Endothelial cell of umbilical vein (primary cell): ENCODE results near the gene IQCH.

Source experiments
- EZH2 ChIP-seq: IDR thresholded peaks from 2 replicates; pipeline ENCODE4 v1.6.1; 2012; ENCODE audit warnings: borderline replicate concordance, low read depth, mild to moderate bottlenecking, moderate library complexity, low read length, inconsistent platforms; ENCODE audit not compliant: severe bottlenecking
- GATA2 ChIP-seq: IDR thresholded peaks from 2 replicates; pipeline ENCODE4 v1.7.0; 2011; ENCODE audit warnings: low read depth, mild to moderate bottlenecking, moderate library complexity, mixed read lengths, low read length; ENCODE audit not compliant: insufficient read length, insufficient read depth
- JUN ChIP-seq: IDR thresholded peaks from 2 replicates; pipeline ENCODE4 v1.6.1; 2011; ENCODE audit warnings: borderline replicate concordance, low read depth; ENCODE audit not compliant: insufficient read length, insufficient read depth
- MYC ChIP-seq: IDR thresholded peaks from one replicate; pipeline ENCODE4 v1.6.1; 2011; ENCODE audit warnings: mild to moderate bottlenecking, low read depth, low read length
- POLR2A ChIP-seq: IDR thresholded peaks from 2 replicates; pipeline ENCODE4 v1.6.1; 2012; ENCODE audit warnings: low read depth, mild to moderate bottlenecking, control low read depth, low read length
- POLR2AphosphoS5 ChIP-seq: IDR thresholded peaks from 2 replicates; pipeline ENCODE4 v1.6.1; 2012; ENCODE audit warnings: low read depth, mild to moderate bottlenecking, control low read depth, low read length, moderate library complexity; ENCODE audit not compliant: insufficient read depth
- TF ChIP-seq, protein P1 (sequence below), 2 donors: IDR thresholded peaks; 1 replicate in 1 of 2; 2 replicates in 1 of 2; pipeline ENCODE4 v1.5.1; 2011; ENCODE audit warnings: low read length in 2 of 2, mild to moderate bottlenecking in 2 of 2, moderate library complexity in 2 of 2, control low read depth in 1 of 2, inconsistent platforms in 1 of 2, low read depth in 1 of 2; ENCODE audit not compliant: insufficient read depth in 1 of 2; ENCODE audit errors: extremely low read depth in 1 of 2
- TF ChIP-seq, protein P2 (sequence below): IDR thresholded peaks from 2 replicates; pipeline ENCODE4 v1.6.1; 2011; ENCODE audit not compliant: insufficient read depth, insufficient read length

DNA sequence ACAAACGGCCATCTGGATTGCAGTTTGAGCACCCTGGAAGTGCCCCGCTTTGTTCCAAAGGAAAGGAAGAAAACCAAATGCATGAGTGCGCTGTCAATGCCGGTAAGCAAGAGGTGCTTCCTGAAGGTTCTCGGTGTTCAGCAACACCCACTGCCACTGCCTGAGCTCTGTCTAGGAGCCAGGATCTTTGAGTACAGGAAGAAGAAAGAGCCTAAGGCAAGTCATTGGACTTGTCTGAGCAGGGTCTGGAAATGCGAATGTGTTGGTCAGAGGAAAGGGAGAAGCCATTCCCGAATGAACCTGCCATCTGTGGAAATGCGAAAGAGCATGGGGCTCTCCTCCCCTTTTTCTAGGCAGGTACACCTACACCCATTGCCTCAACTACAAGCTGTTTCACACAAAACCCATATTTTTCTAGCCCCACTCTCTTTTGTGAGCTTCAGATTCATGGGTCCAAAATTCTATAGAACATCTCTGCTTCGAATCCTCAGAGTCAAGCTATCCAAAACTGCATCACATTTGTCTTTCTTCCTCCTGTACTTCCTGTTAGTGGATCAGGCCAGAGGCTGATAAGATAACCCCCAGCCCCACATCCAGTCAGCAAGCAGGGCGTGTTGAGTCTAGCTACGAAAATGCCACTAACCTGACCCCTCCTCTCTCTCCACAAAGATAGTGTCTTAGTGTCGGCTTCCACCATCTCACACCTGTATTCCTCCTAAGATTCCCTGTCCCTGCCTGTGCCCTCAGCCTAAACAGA is 210.8 kb downstream of the IQCH start:
- TF ChIP-seq POLR2A (no peak), EZH2 (no peak), POLR2AphosphoS5 (no peak), GATA2 (no peak), JUN (no peak), MYC (no peak)
- TF ChIP-seq, protein P1, sequence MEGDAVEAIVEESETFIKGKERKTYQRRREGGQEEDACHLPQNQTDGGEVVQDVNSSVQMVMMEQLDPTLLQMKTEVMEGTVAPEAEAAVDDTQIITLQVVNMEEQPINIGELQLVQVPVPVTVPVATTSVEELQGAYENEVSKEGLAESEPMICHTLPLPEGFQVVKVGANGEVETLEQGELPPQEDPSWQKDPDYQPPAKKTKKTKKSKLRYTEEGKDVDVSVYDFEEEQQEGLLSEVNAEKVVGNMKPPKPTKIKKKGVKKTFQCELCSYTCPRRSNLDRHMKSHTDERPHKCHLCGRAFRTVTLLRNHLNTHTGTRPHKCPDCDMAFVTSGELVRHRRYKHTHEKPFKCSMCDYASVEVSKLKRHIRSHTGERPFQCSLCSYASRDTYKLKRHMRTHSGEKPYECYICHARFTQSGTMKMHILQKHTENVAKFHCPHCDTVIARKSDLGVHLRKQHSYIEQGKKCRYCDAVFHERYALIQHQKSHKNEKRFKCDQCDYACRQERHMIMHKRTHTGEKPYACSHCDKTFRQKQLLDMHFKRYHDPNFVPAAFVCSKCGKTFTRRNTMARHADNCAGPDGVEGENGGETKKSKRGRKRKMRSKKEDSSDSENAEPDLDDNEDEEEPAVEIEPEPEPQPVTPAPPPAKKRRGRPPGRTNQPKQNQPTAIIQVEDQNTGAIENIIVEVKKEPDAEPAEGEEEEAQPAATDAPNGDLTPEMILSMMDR (IDR thresholded peaks at IDR 0.05; ENCODE audit: extremely low read depth in 1 of 2, insufficient read depth in 1 of 2, low read depth in 1 of 2, low read length in 2 of 2) = no peak
- TF ChIP-seq, protein P2, sequence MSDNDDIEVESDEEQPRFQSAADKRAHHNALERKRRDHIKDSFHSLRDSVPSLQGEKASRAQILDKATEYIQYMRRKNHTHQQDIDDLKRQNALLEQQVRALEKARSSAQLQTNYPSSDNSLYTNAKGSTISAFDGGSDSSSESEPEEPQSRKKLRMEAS = no peak
